Kidney (tissue), 14 donors: Measurements from ENCODE around the gene CTSS. TPM values are rescaled to one million over a fixed set of nuclear protein-coding genes. Genes with fewer than 3 reads are reported as not detected.

Experiments
- DNase-seq, 5 donors: peaks; one replicate each; pipeline ENCODE4 v3.0.0-alpha.2; 2013 to 2020
- FAIRE-seq: peaks from 2 replicates; lab custom pipeline; 2012; peaks lifted over from hg19 to GRCh38; lab: Jason Lieb, UNC
- H3K27ac ChIP-seq, 2 donors: one replicate each; pipeline ENCODE4 v1.7.0; 2013; ENCODE audit warnings: low read depth in 2 of 2, low read length in 2 of 2, inconsistent platforms in 1 of 2
- H3K27me3 ChIP-seq: one replicate; pipeline ENCODE4 v1.7.1; 2013; ENCODE audit warnings: low read length, inconsistent platforms; ENCODE audit not compliant: control insufficient read depth, insufficient read depth
- H3K36me3 ChIP-seq, 3 donors: one replicate each; pipeline versions ENCODE4 v1.7.0 to v1.7.1; 2013; ENCODE audit warnings: low read length in 3 of 3, control low read depth in 1 of 3, inconsistent platforms in 1 of 3; ENCODE audit not compliant: insufficient read depth in 3 of 3, control insufficient read depth in 2 of 3
- H3K4me1 ChIP-seq, 3 donors: one replicate each; pipeline versions ENCODE4 v1.7.0 to v1.7.1; 2013; ENCODE audit warnings: low read length in 3 of 3, inconsistent platforms in 1 of 3, low read depth in 1 of 3; ENCODE audit not compliant: control insufficient read depth in 2 of 3, insufficient read depth in 2 of 3
- H3K4me3 ChIP-seq, 3 donors: one replicate each; pipeline versions ENCODE4 v1.7.0 to v1.8.1; 2013; ENCODE audit warnings: low read length in 3 of 3, control low read depth in 1 of 3, inconsistent platforms in 1 of 3
- H3K9ac ChIP-seq, 3 donors: one replicate each; pipeline versions ENCODE4 v1.7.0 to v1.7.1; 2013; ENCODE audit warnings: low read length in 3 of 3, control low read depth in 1 of 3, inconsistent platforms in 1 of 3
- H3K9me3 ChIP-seq, 3 donors: one replicate each; pipeline versions ENCODE4 v1.7.0 to v1.7.1; 2013; ENCODE audit warnings: low read length in 3 of 3, control low read depth in 1 of 3, inconsistent platforms in 1 of 3; ENCODE audit not compliant: control insufficient read depth in 2 of 3, insufficient read depth in 1 of 3
- CTCF ChIP-seq: IDR thresholded peaks from 3 replicates; pipeline ENCODE4 v1.5.1; 2012; ENCODE audit warnings: mild to moderate bottlenecking, moderate library complexity, borderline replicate concordance; ENCODE audit not compliant: insufficient read depth; ENCODE audit errors: extremely low read depth
- intact Hi-C: fragments of 100-400 bp; cut with DNase I; formaldehyde crosslinking; loops from one replicate; pipeline ENCODE4 v1.11.1; 2022
- polyA plus RNA-seq: library from polyadenylated mRNA; stranded (reverse); fragments of 350-450 nt; fragmentation: Illumina TruSeq; extraction: RNeasy Lipid Tissue Mini Kit (QIAGEN cat#74804); gene quantifications from one replicate; pipeline ENCODE4 v1.2.3, GENCODE V29; 2014; ENCODE audit warnings: low read depth, low replicate concordance; ENCODE audit not compliant: insufficient read depth
- total RNA-seq: library from RNA; stranded (reverse); fragmentation: NEBNext Ultra II Directional; extraction: Animal tissue kit (Norgen Biotek cat#: 25700); gene quantifications from one replicate; pipeline ENCODE4 v1.2.1, GENCODE V29; 2021
- donor health status: control.
- donor health status: control.
- donor health status: control.
- donor health status: control.
- donor health status: control.
- donor health status: DM: yes; HTN: yes; CAD: no.
- donor health status: Normal renal cell carcinoma (clear cell type).

Gene CTSS
- total and polyA plus RNA-seq, 2 donors from 2014 or later, result 5.3 to 109 TPM

- intact Hi-C loops, result no loop called here
- H3K4me3 ChIP-seq, result peak overlapping the region in 2 of 3 donors; percentile 32 to 60
- H3K9me3 ChIP-seq, result no peaks in the 10 kb centered on the region
- H3K9ac ChIP-seq, result peak overlapping the region in 1 of 3 donors; percentile 48
- H3K27me3 ChIP-seq, result no peaks in the 10 kb centered on the region
- TF ChIP-seq CTCF, result no peak
- no peak overlapping the region for H3K27ac ChIP-seq
- peaks cover 4 to 16% (median 8%) of the 10 kb centered on the region in 3 donors for H3K36me3 ChIP-seq
- H3K4me1 ChIP-seq, result no peaks in the 10 kb centered on the region
- DNase-seq (no peak), FAIRE-seq (no peak)
Measured at GRCh38 chr1:150807249-150808023, 41.9 kb upstream of the CTSS start.

GRCh38 chr1:150805899-150806298 is 40.3 kb upstream of the CTSS start:
- intact Hi-C loops, result no loop called here
- no peak for DNase-seq
- Histone ChIP-seq H3K4me1 (no peaks in the 10 kb centered on the region), H3K9me3 (no peaks in the 10 kb centered on the region), H3K27ac (no peak overlapping the region), H3K27me3 (no peaks in the 10 kb centered on the region), H3K4me3 (no peak overlapping the region), H3K9ac (no peak overlapping the region), H3K36me3 (peaks cover 0 to 4% (median 2%) of the 10 kb centered on the region in 3 donors)
- TF ChIP-seq CTCF, result no peak
- FAIRE-seq, result no peak

- Histone ChIP-seq H3K27me3 (no peaks in the 10 kb centered on the region), H3K9me3 (no peaks in the 10 kb centered on the region), H3K4me3 (no peak overlapping the region), H3K36me3 (peaks cover 0 to 4% (median 0%) of the 10 kb centered on the region in 3 donors), H3K4me1 (no peaks in the 10 kb centered on the region), H3K9ac (no peak overlapping the region), H3K27ac (no peak overlapping the region)
- DNase-seq (no peak), FAIRE-seq (no peak)
- no peak for TF ChIP-seq CTCF
- intact Hi-C loops, result no loop called here
Measured at GRCh38 chr1:150804671-150805070, 39.1 kb upstream of the CTSS start.
